ENCODE measurements around the gene EYA4. TPM values are rescaled to one million over a fixed set of nuclear protein-coding genes. Genes with fewer than 3 reads are reported as not detected.

Gene EYA4
- total RNA-seq, 4 donors from 2014 or later, result 0.10 to 3.4 (median 0.23) TPM; not detected in 1

GRCh38 chr6:133265066-133265465 lies 23.9 kb downstream of the EYA4 start:
- Histone ChIP-seq H3K27me3 (no peaks in the 10 kb centered on the region), H3K27ac (no peak overlapping the region), H3K4me3 (no peak overlapping the region), H3K36me3 (no peaks in the 10 kb centered on the region), H3K4me1 (no peaks in the 10 kb centered on the region), H3K9me3 (no peaks in the 10 kb centered on the region)
- 85% methylated on average over 4 of the region's 4 CpGs for WGBS
- DNase-seq (ENCODE audit: low spot score in 2 of 2), result no peak
- TF ChIP-seq EP300 (IDR thresholded peaks at IDR 0.05) (no peak), CTCF (IDR thresholded peaks at IDR 0.05) (no peak), POLR2A (IDR thresholded peaks at IDR 0.05) (no peak), POLR2AphosphoS5 (IDR thresholded peaks at IDR 0.05) (no peak)

- Histone ChIP-seq H3K27ac (no peak overlapping the region), H3K4me3 (no peak overlapping the region), H3K36me3 (no peaks in the 10 kb centered on the region), H3K9me3 (no peaks in the 10 kb centered on the region), H3K27me3 (no peaks in the 10 kb centered on the region), H3K4me1 (no peaks in the 10 kb centered on the region)
- 70% methylated on average over 2 of the region's 2 CpGs for WGBS
- DNase-seq (ENCODE audit: low spot score in 2 of 2), result no peak
- TF ChIP-seq POLR2A (IDR thresholded peaks at IDR 0.05) (no peak), POLR2AphosphoS5 (IDR thresholded peaks at IDR 0.05) (no peak), CTCF (IDR thresholded peaks at IDR 0.05) (no peak), EP300 (IDR thresholded peaks at IDR 0.05) (no peak)
Observed at GRCh38 chr6:133266186-133266585, 25.0 kb downstream of the EYA4 start.

DNA sequence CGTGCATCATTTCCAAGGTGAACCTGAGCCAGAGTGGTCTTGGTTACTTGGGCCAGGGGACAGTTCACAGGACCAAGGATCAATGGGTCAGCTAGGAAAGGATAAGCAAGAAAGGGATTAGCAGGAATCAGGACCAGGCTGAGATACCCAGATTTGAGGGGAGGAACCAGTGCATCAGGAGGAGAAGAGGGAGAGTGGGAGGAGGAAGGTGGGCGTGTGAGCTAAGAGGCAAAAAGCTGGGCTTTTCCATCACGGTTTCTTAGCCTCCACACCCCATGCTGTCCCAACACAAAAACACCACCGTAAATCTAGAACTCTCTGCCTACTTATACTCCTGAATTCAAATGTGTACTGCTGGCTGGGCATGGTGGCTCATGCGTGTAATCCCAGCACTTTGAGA lies 27.5 kb downstream of the EYA4 start:
- TF ChIP-seq EP300 (IDR thresholded peaks at IDR 0.05), result no peak
- no peak for TF ChIP-seq POLR2A (IDR thresholded peaks at IDR 0.05)
- no peak for TF ChIP-seq CTCF (IDR thresholded peaks at IDR 0.05)
- TF ChIP-seq POLR2AphosphoS5 (IDR thresholded peaks at IDR 0.05), result no peak
- H3K4me3 ChIP-seq, result no peak overlapping the region
- 88% methylated on average over 5 of the region's 5 CpGs for WGBS

GRCh38 chr6:133274813-133275212 lies 33.7 kb downstream of the EYA4 start:
- H3K4me1 ChIP-seq, result no peaks in the 10 kb centered on the region
- no peak for DNase-seq (ENCODE audit: low spot score in 2 of 2)
- H3K27ac ChIP-seq, result no peak overlapping the region
- no peaks in the 10 kb centered on the region for H3K27me3 ChIP-seq
- 77% methylated on average over 4 of the region's 4 CpGs for WGBS
- TF ChIP-seq EP300 (IDR thresholded peaks at IDR 0.05) (no peak), POLR2A (IDR thresholded peaks at IDR 0.05) (no peak), POLR2AphosphoS5 (IDR thresholded peaks at IDR 0.05) (no peak), CTCF (IDR thresholded peaks at IDR 0.05) (no peak)
- no peaks in the 10 kb centered on the region for H3K9me3 ChIP-seq
- H3K36me3 ChIP-seq, result no peaks in the 10 kb centered on the region
- H3K4me3 ChIP-seq, result no peak overlapping the region

More for the DNA sequence above, 27.5 kb downstream of the EYA4 start:
- H3K27me3 ChIP-seq, result no peaks in the 10 kb centered on the region
- no peaks in the 10 kb centered on the region for H3K9me3 ChIP-seq
- no peaks in the 10 kb centered on the region for H3K4me1 ChIP-seq
- no peaks in the 10 kb centered on the region for H3K36me3 ChIP-seq
- DNase-seq (ENCODE audit: low spot score in 2 of 2), result no peak
- H3K27ac ChIP-seq, result no peak overlapping the region

DNA sequence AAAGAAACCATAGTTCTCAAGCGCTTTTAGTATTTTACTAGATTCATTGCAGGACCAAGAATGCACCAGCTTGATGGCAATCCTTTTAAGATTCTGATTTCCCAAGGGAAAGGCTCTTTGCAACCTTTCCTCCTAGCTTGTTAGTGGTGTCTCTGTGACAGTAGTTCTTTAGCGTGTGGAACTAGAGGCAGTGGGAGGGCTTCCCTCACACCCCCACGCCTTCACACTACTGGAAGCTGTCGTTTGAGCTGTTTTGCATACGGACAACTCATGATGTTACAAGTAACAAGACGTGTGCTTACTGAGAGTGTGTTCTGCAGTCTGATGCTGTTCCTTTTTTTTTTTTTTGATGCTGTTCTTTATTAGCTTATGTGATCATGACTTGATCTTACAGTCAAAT lies 34.1 kb downstream of the EYA4 start:
- no peaks in the 10 kb centered on the region for H3K9me3 ChIP-seq
- no peaks in the 10 kb centered on the region for H3K36me3 ChIP-seq
- no peaks in the 10 kb centered on the region for H3K27me3 ChIP-seq
- 49% methylated on average over 6 of the region's 6 CpGs for WGBS
- H3K4me1 ChIP-seq, result no peaks in the 10 kb centered on the region
- DNase-seq (ENCODE audit: low spot score in 2 of 2), result no peak
- H3K27ac ChIP-seq, result no peak overlapping the region
- no peak overlapping the region for H3K4me3 ChIP-seq
- TF ChIP-seq POLR2AphosphoS5 (IDR thresholded peaks at IDR 0.05) (no peak), POLR2A (IDR thresholded peaks at IDR 0.05) (no peak), EP300 (IDR thresholded peaks at IDR 0.05) (no peak), CTCF (IDR thresholded peaks at IDR 0.05) (no peak)
